Activated CD4-positive, CD25-positive, alpha-beta regulatory T cell treated with anti-CD3 and anti-CD28 coated beads, Interleukin-2, amount 50 U/mL, for 24 hours (primary cell): ENCODE results near the gene ADGB.
"Not testable (repeated sequence)": the region's sequence is repeated elsewhere in the genome, so short reads cannot be mapped to it uniquely, and the experiment has no call there.

Source experiments
- ATAC-seq, 2 donors: fragments of 150-1000 bp; cut with Tn5 transposase; one replicate each; pipeline ENCODE4 v1.10.0; 2021; ENCODE audit warnings: mild to moderate bottlenecking in 1 of 2, moderate library complexity in 1 of 2

ADGB gene

GRCh38 chr6:146770275-146770964, 171.6 kb downstream of the ADGB start:
- ATAC-seq: peak in 1 of 2 donors; percentile 17

- ATAC-seq: peak; percentile 10 to 41
Measured at GRCh38 chr6:146770965-146771735, 172.4 kb downstream of the ADGB start.

GRCh38 chr6:146775220-146775619, 176.4 kb downstream of the ADGB start:
- ATAC-seq: no peak

- ATAC-seq: no peak
Measured at GRCh38 chr6:146781836-146782235, 183.1 kb downstream of the ADGB start.

- peak; percentile 75 to 76 for ATAC-seq
Measured at GRCh38 chr6:146785001-146785585, 186.3 kb downstream of the ADGB start.

- no peak for ATAC-seq
Measured at GRCh38 chr6:146787876-146788508, 189.2 kb downstream of the ADGB start.

GRCh38 chr6:146790561-146791091, 191.9 kb downstream of the ADGB start:
- no peak for ATAC-seq

GRCh38 chr6:146791930-146792329, 193.2 kb downstream of the ADGB start:
- ATAC-seq: no peak

GRCh38 chr6:146793218-146793617, 194.4 kb downstream of the ADGB start:
- not testable (repeated sequence) for ATAC-seq

GRCh38 chr6:146795479-146796133, 196.8 kb downstream of the ADGB start:
- ATAC-seq: no peak

- not testable (repeated sequence) for ATAC-seq
Measured at GRCh38 chr6:146803167-146803566, 204.4 kb downstream of the ADGB start.

GRCh38 chr6:146803601-146804000, 204.8 kb downstream of the ADGB start:
- no peak for ATAC-seq

GRCh38 chr6:146805546-146806325, 207.0 kb downstream of the ADGB start:
- no peak for ATAC-seq

GRCh38 chr6:146809014-146809413, 210.2 kb downstream of the ADGB start:
- not testable (repeated sequence) for ATAC-seq

- not testable (repeated sequence) for ATAC-seq
Measured at GRCh38 chr6:146812811-146813321, 214.1 kb downstream of the ADGB start.

- no peak for ATAC-seq
Measured at GRCh38 chr6:146813554-146813953, 214.8 kb downstream of the ADGB start.

GRCh38 chr6:146814148-146814750, 215.5 kb downstream of the ADGB start:
- ATAC-seq: no peak

GRCh38 chr6:146815511-146816462, 217.0 kb downstream of the ADGB start:
- not testable (repeated sequence) for ATAC-seq

- ATAC-seq: no peak
Measured at GRCh38 chr6:146819596-146820320, 221.0 kb downstream of the ADGB start.
